Gastroesophageal sphincter (tissue), 4 donors: ENCODE measurements around the gene HBS1L. TPM values are rescaled to one million over a fixed set of nuclear protein-coding genes. Genes with fewer than 3 reads are reported as not detected.

Source experiments
- ATAC-seq: fragments of 150-250 bp; one replicate; pipeline ENCODE4 v1.9.1; 2016; ENCODE audit warnings: mild to moderate bottlenecking, moderate library complexity
- H3K27ac ChIP-seq, 4 donors: fragments of 200-600 bp; sonication (generic) in 3 of 4; 1 replicate in 3 of 4; 2 replicates in 1 of 4; pipeline ENCODE4 v1.5.1; 2016 to 2019
- H3K27me3 ChIP-seq: fragments of 200-600 bp; sonication (generic); one replicate; pipeline ENCODE4 v1.5.1; 2019
- H3K36me3 ChIP-seq, 2 donors: fragments of 200-600 bp; sonication (generic); one replicate each; pipeline ENCODE4 v1.5.1; 2019; ENCODE audit warnings: control low read depth in 1 of 2
- H3K4me1 ChIP-seq, 3 donors: fragments of 200-600 bp; sonication (generic); 1 replicate in 2 of 3; 2 replicates in 1 of 3; pipeline ENCODE4 v1.5.1; 2016 to 2019; ENCODE audit warnings: control low read depth in 2 of 3
- H3K4me3 ChIP-seq, 2 donors: fragments of 200-600 bp; sonication (generic); one replicate each; pipeline ENCODE4 v1.5.1; 2019; ENCODE audit warnings: mild to moderate bottlenecking in 1 of 2, moderate library complexity in 1 of 2
- H3K9me3 ChIP-seq, 3 donors: fragments of 200-600 bp; sonication (generic); one replicate each; pipeline ENCODE4 v1.5.1; 2017 to 2019; ENCODE audit warnings: control low read depth in 2 of 3
- EP300 ChIP-seq: sonication (generic); formaldehyde crosslinking; IDR thresholded peaks from one replicate; pipeline ENCODE4 v1.6.1; 2017; ENCODE audit warnings: antibody characterized with exemption, mild to moderate bottlenecking
- POLR2A ChIP-seq, 2 donors: fragments of 450-650 bp; IDR thresholded peaks; one replicate each; pipeline ENCODE4 v1.6.1; 2017; ENCODE audit warnings: antibody characterized with exemption in 2 of 2, mild to moderate bottlenecking in 2 of 2, moderate library complexity in 1 of 2
- POLR2AphosphoS5 ChIP-seq: sonication (generic); formaldehyde crosslinking; IDR thresholded peaks from one replicate; pipeline ENCODE4 v1.6.1; 2017; ENCODE audit warnings: antibody characterized with exemption
- WGBS, 2 donors: methylation state at CpG; one replicate each; pipeline ENCODE4 v1.1.5; 2018; ENCODE audit warnings: low coverage in 1 of 2; 5-methylcytosine and 5-hydroxymethylcytosine counted together
- total RNA-seq, 4 donors: library from RNA; depleted of rRNA; stranded (reverse); fragments of >200 nt; gene quantifications; one replicate each; pipeline ENCODE4 v1.1.0, GENCODE V29; 2016
- TF ChIP-seq, protein P1 (sequence below), 4 experiments: fragments of 200-600 bp in 2 of 4; fragments of 450-650 bp in 2 of 4; sonication (generic) in 1 of 4; IDR thresholded peaks; one replicate each; pipeline ENCODE4 v1.5.1; 2017 to 2019; ENCODE audit warnings: antibody characterized with exemption in 4 of 4, mild to moderate bottlenecking in 2 of 4, moderate library complexity in 2 of 4

The HBS1L gene
- total RNA-seq, 4 donors from 2014 or later = 56.5 to 159 (median 67.6) TPM

DNA sequence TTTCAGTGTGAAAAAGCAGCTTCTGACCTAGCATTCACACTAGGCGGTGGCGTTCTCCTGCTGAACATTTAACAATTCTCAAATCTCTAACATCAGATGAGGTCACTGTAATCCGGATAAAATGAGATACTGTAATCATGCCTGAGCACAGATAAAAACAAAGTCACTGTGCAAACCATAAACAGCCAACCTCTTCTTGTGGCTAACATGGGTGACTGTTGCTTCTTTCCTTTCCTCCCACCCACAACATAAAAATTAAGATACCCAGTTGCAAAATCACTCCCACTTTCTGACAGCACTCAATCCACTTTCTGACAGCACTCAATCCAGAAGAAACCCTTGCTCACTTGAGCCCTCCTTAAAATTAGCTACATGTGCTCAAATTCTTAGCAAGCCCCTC lies 93.3 kb downstream of the HBS1L start:
- Histone ChIP-seq H3K27me3 (no peaks in the 10 kb centered on the region), H3K27ac (no peak overlapping the region), H3K9me3 (peaks cover 0 to 11% (median 0%) of the 10 kb centered on the region in 3 donors), H3K4me3 (no peak overlapping the region), H3K36me3 (peaks cover 0 to 49% of the 10 kb centered on the region in 2 donors), H3K4me1 (peaks cover 0 to 8% (median 0%) of the 10 kb centered on the region in 3 donors)
- no peak for TF ChIP-seq POLR2AphosphoS5
- TF ChIP-seq, protein P1, sequence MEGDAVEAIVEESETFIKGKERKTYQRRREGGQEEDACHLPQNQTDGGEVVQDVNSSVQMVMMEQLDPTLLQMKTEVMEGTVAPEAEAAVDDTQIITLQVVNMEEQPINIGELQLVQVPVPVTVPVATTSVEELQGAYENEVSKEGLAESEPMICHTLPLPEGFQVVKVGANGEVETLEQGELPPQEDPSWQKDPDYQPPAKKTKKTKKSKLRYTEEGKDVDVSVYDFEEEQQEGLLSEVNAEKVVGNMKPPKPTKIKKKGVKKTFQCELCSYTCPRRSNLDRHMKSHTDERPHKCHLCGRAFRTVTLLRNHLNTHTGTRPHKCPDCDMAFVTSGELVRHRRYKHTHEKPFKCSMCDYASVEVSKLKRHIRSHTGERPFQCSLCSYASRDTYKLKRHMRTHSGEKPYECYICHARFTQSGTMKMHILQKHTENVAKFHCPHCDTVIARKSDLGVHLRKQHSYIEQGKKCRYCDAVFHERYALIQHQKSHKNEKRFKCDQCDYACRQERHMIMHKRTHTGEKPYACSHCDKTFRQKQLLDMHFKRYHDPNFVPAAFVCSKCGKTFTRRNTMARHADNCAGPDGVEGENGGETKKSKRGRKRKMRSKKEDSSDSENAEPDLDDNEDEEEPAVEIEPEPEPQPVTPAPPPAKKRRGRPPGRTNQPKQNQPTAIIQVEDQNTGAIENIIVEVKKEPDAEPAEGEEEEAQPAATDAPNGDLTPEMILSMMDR (IDR thresholded peaks at IDR 0.05) = no peak
- no peak for TF ChIP-seq EP300
- WGBS, 2 donors = 89 to 92% methylated on average over 3 of the region's 3 CpGs
- ATAC-seq = no peak

DNA sequence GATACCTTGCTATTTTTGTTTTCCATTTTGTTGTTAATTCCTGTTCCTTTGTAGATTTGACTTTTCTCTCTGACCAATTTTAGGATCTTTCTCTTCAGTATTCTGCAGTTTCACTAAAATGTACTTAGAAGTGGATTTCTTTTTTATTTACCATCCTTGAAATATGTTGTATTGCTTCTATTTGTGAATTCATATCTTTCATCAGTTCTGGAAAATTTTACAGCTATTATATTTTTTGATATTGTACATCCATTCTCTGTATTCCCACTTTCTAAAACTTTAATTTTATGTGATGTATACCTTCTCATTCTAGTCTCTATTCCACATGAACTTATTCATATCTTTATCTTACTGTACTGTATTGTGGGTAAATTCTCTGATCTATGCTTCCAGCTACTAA lies 95.0 kb downstream of the HBS1L start:
- H3K36me3 ChIP-seq = peaks cover 0 to 33% of the 10 kb centered on the region in 2 donors
- no peak for TF ChIP-seq POLR2AphosphoS5
- no peak for TF ChIP-seq POLR2A (IDR thresholded peaks at IDR 0.05)
- no peak for TF ChIP-seq EP300
- TF ChIP-seq, protein P1 (IDR thresholded peaks at IDR 0.05) = no peak
- peaks cover 0 to 11% (median 0%) of the 10 kb centered on the region in 3 donors for H3K9me3 ChIP-seq

DNA sequence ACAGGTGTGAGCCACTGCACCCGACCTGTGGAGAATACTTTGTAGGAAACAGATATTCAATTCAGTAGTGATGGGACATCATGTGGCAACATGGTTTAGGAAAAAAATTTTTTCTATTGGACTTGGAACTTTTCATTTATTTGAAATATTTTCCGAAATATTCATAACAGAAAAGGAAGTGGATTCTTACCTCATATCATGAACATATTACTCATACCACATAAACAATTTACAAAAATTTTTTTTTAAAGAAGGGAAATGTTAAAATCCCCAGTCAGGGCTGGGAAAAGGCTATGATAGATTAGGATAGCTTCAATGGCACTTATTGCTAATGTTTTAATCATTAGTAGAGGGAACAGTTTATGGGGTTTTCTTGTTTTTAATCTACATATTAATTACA lies 97.9 kb downstream of the HBS1L start:
- Histone ChIP-seq H3K4me3 (no peak overlapping the region), H3K36me3 (peaks cover 0 to 17% of the 10 kb centered on the region in 2 donors), H3K4me1 (no peaks in the 10 kb centered on the region), H3K27ac (no peak overlapping the region), H3K9me3 (peaks cover 0 to 11% (median 0%) of the 10 kb centered on the region in 3 donors), H3K27me3 (no peaks in the 10 kb centered on the region)
- ATAC-seq = no peak
- 91 to 100% methylated on average over 1 to 2 of the region's 2 CpGs for WGBS, 2 donors
- no peak for TF ChIP-seq POLR2A (IDR thresholded peaks at IDR 0.05)
- no peak for TF ChIP-seq EP300
- TF ChIP-seq, protein P1 (IDR thresholded peaks at IDR 0.05) = no peak
- no peak for TF ChIP-seq POLR2AphosphoS5

More for the DNA sequence above, 95.0 kb downstream of the HBS1L start:
- Histone ChIP-seq H3K27ac (no peak overlapping the region), H3K4me3 (no peak overlapping the region), H3K4me1 (no peaks in the 10 kb centered on the region), H3K27me3 (no peaks in the 10 kb centered on the region)
- no peak for ATAC-seq

DNA sequence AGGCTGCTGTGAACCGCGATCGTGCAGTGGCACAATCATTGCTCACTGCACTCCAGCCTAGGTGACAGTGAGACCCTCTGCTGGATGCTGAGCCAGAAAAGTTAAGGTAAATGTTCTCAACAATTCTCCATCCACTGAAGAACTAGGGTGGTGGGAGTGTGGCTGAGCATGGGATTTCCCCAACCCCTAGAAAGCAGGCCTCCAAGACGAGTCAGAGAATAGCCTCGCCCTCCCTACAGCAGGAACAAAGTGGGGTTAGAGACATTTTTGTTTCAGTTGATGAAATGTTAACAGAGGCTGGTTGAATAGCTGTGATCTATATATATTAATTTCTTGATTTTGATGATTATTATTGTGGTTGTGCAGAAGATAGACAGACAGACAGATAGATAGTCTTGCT lies 98.6 kb downstream of the HBS1L start:
- Histone ChIP-seq H3K27ac (no peak overlapping the region), H3K27me3 (no peaks in the 10 kb centered on the region), H3K36me3 (peaks cover 0 to 11% of the 10 kb centered on the region in 2 donors), H3K4me3 (no peak overlapping the region), H3K9me3 (peaks cover 0 to 11% (median 0%) of the 10 kb centered on the region in 3 donors), H3K4me1 (no peaks in the 10 kb centered on the region)
- WGBS, 2 donors = 89 to 92% methylated on average over 2 to 5 of the region's 5 CpGs
- TF ChIP-seq POLR2AphosphoS5 = no peak
- TF ChIP-seq, protein P1 (IDR thresholded peaks at IDR 0.05) = no peak
- TF ChIP-seq POLR2A (IDR thresholded peaks at IDR 0.05) = no peak
- TF ChIP-seq EP300 = no peak
- ATAC-seq = no peak

DNA sequence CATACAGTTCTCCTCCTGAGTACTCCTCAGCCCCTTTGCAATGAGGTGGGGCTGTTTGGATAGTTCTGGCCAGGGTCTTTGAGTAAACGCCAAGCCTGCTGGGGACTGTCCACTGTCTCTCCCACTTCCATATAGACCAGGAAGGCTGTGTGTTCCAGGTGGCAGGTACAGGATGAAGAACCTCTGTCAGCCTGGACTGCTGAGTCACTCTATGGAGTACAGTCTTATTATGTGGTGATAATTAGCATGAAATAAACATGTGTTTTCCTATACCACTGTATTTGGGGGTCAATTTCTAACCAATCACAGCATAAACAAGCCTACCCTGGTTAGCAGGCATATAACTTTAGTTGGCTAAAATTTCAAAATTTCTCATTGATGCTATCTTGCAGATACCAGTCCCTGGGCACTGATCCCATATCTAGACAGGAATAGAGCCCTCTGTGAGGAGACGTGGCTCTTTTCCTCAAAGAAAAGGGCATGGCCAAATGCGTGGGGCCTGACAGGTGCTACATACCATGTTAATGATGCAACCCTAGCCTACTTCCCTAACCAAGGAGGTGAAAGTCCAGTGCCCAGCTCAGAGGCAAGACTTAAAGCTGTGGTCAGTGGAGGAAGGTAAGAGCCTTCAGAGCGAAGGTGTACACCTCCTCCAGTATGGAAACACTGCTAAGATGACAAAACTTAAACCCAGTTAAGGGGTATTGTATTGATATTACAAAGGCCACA lies 100.2 kb downstream of the HBS1L start:
- H3K36me3 ChIP-seq = peaks cover 0 to 9% of the 10 kb centered on the region in 2 donors
- no peaks in the 10 kb centered on the region for H3K27me3 ChIP-seq
- no peak for ATAC-seq
- H3K4me3 ChIP-seq = no peak overlapping the region
- 100% methylated on average over 1 to 2 of the region's 4 CpGs for WGBS, 2 donors
- H3K9me3 ChIP-seq = peaks cover 0 to 6% (median 0%) of the 10 kb centered on the region in 3 donors
- no peaks in the 10 kb centered on the region for H3K4me1 ChIP-seq
- TF ChIP-seq POLR2A (IDR thresholded peaks at IDR 0.05) (no peak), POLR2AphosphoS5 (no peak), EP300 (no peak)
- TF ChIP-seq, protein P1 (IDR thresholded peaks at IDR 0.05) = no peak
- H3K27ac ChIP-seq = no peak overlapping the region
